Naive thymus-derived CD4-positive, alpha-beta T cell (primary cell): ENCODE measurements around the gene NATD1. TPM values are rescaled to one million over a fixed set of nuclear protein-coding genes. Genes with fewer than 3 reads are reported as not detected.

Source experiments
- ATAC-seq: fragments of 150-1000 bp; cut with Tn5 transposase; 2 replicates; pipeline ENCODE4 v1.10.0; 2021; ENCODE audit warnings: mild to moderate bottlenecking, moderate library complexity
- CTCF ChIA-PET: fragments of 350-600 bp; sonication (Branson Sonifier 250); formaldehyde crosslinking; loops from one replicate; lab custom pipeline; 2021; ENCODE audit warnings: antibody characterized with exemption; lab: Charles Lee
- POLR2A ChIA-PET: fragments of 350-600 bp; sonication (Branson Sonifier 250); formaldehyde crosslinking; loops from one replicate; lab custom pipeline; 2021; ENCODE audit warnings: antibody characterized with exemption, inconsistent platforms; lab: Charles Lee
- DNase-seq, 9 donors: peaks; one replicate each; pipeline versions ENCODE4 v3.0.0 to v3.0.0-alpha.2; 2020 to 2022; ENCODE audit warnings: mixed read lengths in 1 of 9
- H3K27ac ChIP-seq: one replicate; pipeline ENCODE4 v1.7.0; 2013; ENCODE audit warnings: mild to moderate bottlenecking, low read depth, low read length, moderate library complexity
- H3K27me3 ChIP-seq, 2 donors: one replicate each; pipeline ENCODE4 v1.7.0; 2013; ENCODE audit warnings: low read length in 2 of 2, mild to moderate bottlenecking in 2 of 2, moderate library complexity in 2 of 2; ENCODE audit not compliant: control insufficient read depth in 2 of 2, insufficient read depth in 2 of 2
- H3K36me3 ChIP-seq, 3 experiments: 1 replicate in 2 of 3; 2 replicates in 1 of 3; pipeline ENCODE4 v1.7.0; 2013; ENCODE audit warnings: low read length in 3 of 3, mild to moderate bottlenecking in 3 of 3, moderate library complexity in 1 of 3; ENCODE audit not compliant: insufficient read depth in 3 of 3, control insufficient read depth in 2 of 3
- H3K4me1 ChIP-seq, 2 donors: one replicate each; pipeline ENCODE4 v1.7.0; 2013; ENCODE audit warnings: low read length in 2 of 2, mild to moderate bottlenecking in 2 of 2, moderate library complexity in 1 of 2; ENCODE audit not compliant: control insufficient read depth in 2 of 2, insufficient read depth in 2 of 2
- H3K4me3 ChIP-seq: 2 replicates; pipeline ENCODE4 v1.7.0; 2013; ENCODE audit warnings: mild to moderate bottlenecking, low read length
- H3K9me3 ChIP-seq, 3 experiments: 1 replicate in 2 of 3; 2 replicates in 1 of 3; pipeline ENCODE4 v1.7.0; 2013; ENCODE audit warnings: low read length in 3 of 3; ENCODE audit not compliant: control insufficient read depth in 2 of 3
- H3K27ac Mint-ChIP-seq, 9 donors: one replicate each; pipeline ENCODE4 v1.8.0; 2020 to 2022; ENCODE audit warnings: mixed read lengths in 9 of 9, mild to moderate bottlenecking in 8 of 9, moderate library complexity in 5 of 9, inconsistent platforms in 2 of 9
- H3K27me3 Mint-ChIP-seq, 5 donors: one replicate each; pipeline ENCODE4 v1.8.0; 2021 to 2022; ENCODE audit warnings: mixed read lengths in 5 of 5, mild to moderate bottlenecking in 1 of 5
- H3K36me3 Mint-ChIP-seq, 5 donors: one replicate each; pipeline ENCODE4 v1.8.0; 2020 to 2022; ENCODE audit warnings: mixed read lengths in 5 of 5, mild to moderate bottlenecking in 3 of 5, inconsistent platforms in 1 of 5
- H3K4me1 Mint-ChIP-seq, 7 donors: one replicate each; pipeline ENCODE4 v1.8.0; 2020 to 2022; ENCODE audit warnings: mixed read lengths in 7 of 7, mild to moderate bottlenecking in 3 of 7, inconsistent platforms in 1 of 7
- H3K4me3 Mint-ChIP-seq, 10 donors: one replicate each; pipeline ENCODE4 v1.8.0; 2020 to 2022; ENCODE audit warnings: mild to moderate bottlenecking in 10 of 10, mixed read lengths in 10 of 10, moderate library complexity in 6 of 10, inconsistent platforms in 2 of 10
- H3K9me3 Mint-ChIP-seq, 11 donors: one replicate each; pipeline ENCODE4 v1.8.0; 2020 to 2022; ENCODE audit warnings: mixed read lengths in 11 of 11, mild to moderate bottlenecking in 4 of 11, inconsistent platforms in 1 of 11, moderate library complexity in 1 of 11
- intact Hi-C, 2 donors: fragments of 100-400 bp; cut with micrococcal nuclease; formaldehyde crosslinking; loops; one replicate each; pipeline ENCODE4 v1.15.1; 2023
- polyA plus RNA-seq, 2 donors: library from polyadenylated mRNA; unstranded; fragments of 300-500 nt; fragmentation: Illumina TruSeq; gene quantifications; one replicate each; pipeline ENCODE4 v1.2.3, GENCODE V29; 2021
- total RNA-seq, 6 experiments: library from RNA in 5 of 6; stranded (reverse) in 5 of 6; gene quantifications; 1 replicate in 5 of 6; 2 replicates in 1 of 6; pipeline ENCODE4 v1.2.3 and lab custom pipeline; 2021 to 2026

The NATD1 gene
- total and polyA plus RNA-seq, 7 experiments from 2014 or later = 1.7 to 11.1 (median 7.1) TPM

- H3K36me3 ChIP-seq = no peaks in the 10 kb centered on the region
- H3K36me3 Mint-ChIP-seq = no peaks in the 10 kb centered on the region
- DNase-seq = no peak
- ChIA-PET POLR2A (no interaction called here), CTCF (no interaction called here)
- no peak for ATAC-seq
- H3K27me3 ChIP-seq = no peaks in the 10 kb centered on the region
- H3K27ac ChIP-seq = no peak overlapping the region
- H3K9me3 Mint-ChIP-seq = no peaks in the 10 kb centered on the region
- H3K27ac Mint-ChIP-seq = no peak overlapping the region
- no peak overlapping the region for H3K4me3 Mint-ChIP-seq
- no peaks in the 10 kb centered on the region for H3K9me3 ChIP-seq
- H3K4me1 Mint-ChIP-seq = peaks cover 22 to 45% (median 36%) of the 10 kb centered on the region in 7 donors
- intact Hi-C loops = no loop called here
- H3K4me1 ChIP-seq = peaks cover 20 to 33% of the 10 kb centered on the region in 2 donors
- no peaks in the 10 kb centered on the region for H3K27me3 Mint-ChIP-seq
- H3K4me3 ChIP-seq = no peak overlapping the region
These were observed 18.4 kb upstream of the NATD1 start for GRCh38 chr17:21271454-21272183.

- H3K9me3 ChIP-seq = no peaks in the 10 kb centered on the region
- Mint-ChIP-seq H3K9me3 (no peaks in the 10 kb centered on the region), H3K36me3 (no peaks in the 10 kb centered on the region), H3K4me1 (peaks cover 8 to 28% (median 24%) of the 10 kb centered on the region in 7 donors), H3K27me3 (no peaks in the 10 kb centered on the region), H3K4me3 (peak overlapping the region in 1 of 10 donors; percentile 12), H3K27ac (peak overlapping the region in 5 of 9 donors; percentile 12 to 92 (median 41))
- ATAC-seq = no peak
- H3K27me3 ChIP-seq = no peaks in the 10 kb centered on the region
- ChIA-PET CTCF (interaction anchor here (0.7 kb wide), 1 partner anchor 10 kb away, joined by 4 read pairs; no protein-coding TSS in a partner anchor), POLR2A (interaction anchor here (1.5 kb wide), 1 partner anchor 16 kb away, joined by 4 read pairs; the partner anchor contains the start of gene NATD1)
- H3K27ac ChIP-seq = no peak overlapping the region
- DNase-seq = no peak
- H3K4me1 ChIP-seq = peaks cover 10 to 27% of the 10 kb centered on the region in 2 donors
- intact Hi-C loops = no loop called here
- no peak overlapping the region for H3K4me3 ChIP-seq
- H3K36me3 ChIP-seq = no peaks in the 10 kb centered on the region
These were observed 16.2 kb upstream of the NATD1 start for GRCh38 chr17:21269394-21269793.

DNA sequence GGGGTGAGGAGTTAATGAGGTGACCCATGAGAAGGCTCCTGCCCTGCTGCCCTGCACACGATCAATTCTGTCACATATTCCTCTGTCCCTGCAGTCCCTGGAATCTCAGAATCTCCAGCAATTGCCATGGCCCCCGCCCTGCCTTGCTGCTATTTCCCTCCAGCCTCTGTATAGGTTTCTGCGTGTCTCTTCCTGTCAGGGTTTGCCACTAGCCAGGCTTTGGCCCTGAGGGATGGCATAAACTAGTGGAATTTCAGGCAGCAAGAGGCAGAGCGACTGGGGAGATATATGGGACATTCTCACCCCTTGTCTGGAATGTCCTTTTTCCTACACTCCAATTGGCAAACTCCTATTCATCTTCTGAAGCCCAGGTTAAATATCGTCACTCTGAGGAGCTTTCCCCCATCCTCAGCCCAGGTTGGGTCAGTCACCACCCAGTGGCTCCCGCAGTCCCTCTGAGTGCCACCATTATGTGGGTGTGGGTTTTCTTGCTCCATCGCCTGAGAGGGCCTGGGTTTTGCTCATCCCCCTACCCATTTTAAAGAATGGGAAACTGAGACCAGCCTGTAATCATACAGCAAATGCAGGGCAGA, 15.5 kb upstream of the NATD1 start:
- Mint-ChIP-seq H3K9me3 (no peaks in the 10 kb centered on the region), H3K36me3 (no peaks in the 10 kb centered on the region), H3K27ac (peak overlapping the region in 5 of 9 donors; percentile 8 to 92 (median 52)), H3K27me3 (no peaks in the 10 kb centered on the region), H3K4me1 (peaks cover 8 to 28% (median 24%) of the 10 kb centered on the region in 7 donors), H3K4me3 (peak overlapping the region in 2 of 10 donors; percentile 37 to 48)
- no peak for DNase-seq
- H3K4me3 ChIP-seq = no peak overlapping the region
- H3K27me3 ChIP-seq = no peaks in the 10 kb centered on the region
- ATAC-seq = no peak
- H3K27ac ChIP-seq = no peak overlapping the region
- peaks cover 10 to 27% of the 10 kb centered on the region in 2 donors for H3K4me1 ChIP-seq
- H3K9me3 ChIP-seq = no peaks in the 10 kb centered on the region
- intact Hi-C loops = no loop called here
- no peaks in the 10 kb centered on the region for H3K36me3 ChIP-seq
- ChIA-PET CTCF (interaction anchor here (0.7 kb wide), 1 partner anchor 11 kb away, joined by 4 read pairs; no protein-coding TSS in a partner anchor), POLR2A (no interaction called here)

GRCh38 chr17:21263376-21263775, 10.2 kb upstream of the NATD1 start:
- H3K4me1 ChIP-seq = peaks cover 6 to 17% of the 10 kb centered on the region in 2 donors
- H3K27me3 ChIP-seq = no peaks in the 10 kb centered on the region
- POLR2A ChIA-PET = no interaction called here

DNA sequence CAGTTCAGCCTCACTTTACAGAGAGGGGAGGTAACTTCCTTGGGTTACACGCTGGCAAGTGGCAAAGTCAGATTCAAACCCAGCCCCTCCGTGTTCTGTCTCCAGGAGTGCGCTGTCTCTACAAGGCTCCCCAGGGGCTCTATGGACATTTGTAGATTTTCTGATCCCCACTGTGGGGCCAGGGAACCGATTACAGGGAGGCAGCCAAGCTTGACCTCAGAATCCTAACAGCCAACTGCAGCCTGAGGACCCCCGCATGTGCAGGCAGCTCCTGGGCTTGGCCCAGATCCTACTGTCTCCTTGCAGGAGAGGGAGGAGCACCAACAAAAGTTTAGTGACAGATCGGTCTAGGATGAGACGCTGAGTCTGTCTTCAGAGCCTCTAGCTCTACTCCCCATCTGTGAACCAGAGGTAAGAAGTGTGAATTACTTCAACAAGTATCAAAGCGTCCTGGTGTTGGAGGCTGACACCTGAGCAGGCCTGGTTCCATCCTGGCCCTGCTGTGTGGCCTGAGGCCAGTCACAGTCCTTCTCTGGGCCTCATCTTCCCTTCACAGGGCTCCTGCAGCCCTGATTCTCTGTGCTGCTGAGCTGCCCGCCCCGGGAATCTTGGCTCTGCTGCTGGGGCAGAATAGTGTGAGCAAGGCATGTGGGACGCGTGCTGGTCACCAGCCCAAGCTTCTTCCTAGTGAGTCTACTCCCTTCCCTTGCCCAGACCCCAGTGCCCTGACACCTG, 9.2 kb upstream of the NATD1 start:
- Histone ChIP-seq H3K27ac (no peak overlapping the region), H3K27me3 (no peaks in the 10 kb centered on the region), H3K4me1 (peaks cover 0 to 9% of the 10 kb centered on the region in 2 donors), H3K36me3 (no peaks in the 10 kb centered on the region), H3K4me3 (no peak overlapping the region), H3K9me3 (no peaks in the 10 kb centered on the region)
- Mint-ChIP-seq H3K27me3 (peaks cover 0 to 2% (median 0%) of the 10 kb centered on the region in 5 donors), H3K36me3 (no peaks in the 10 kb centered on the region), H3K27ac (peak overlapping the region in 1 of 9 donors; percentile 25), H3K4me1 (peaks cover 6 to 18% (median 16%) of the 10 kb centered on the region in 7 donors), H3K9me3 (peaks cover 0 to 1% (median 0%) of the 10 kb centered on the region in 11 donors), H3K4me3 (no peak overlapping the region)
- ChIA-PET POLR2A (interaction anchor here (0.5 to 0.7 kb wide), 2 partner anchors 13 to 159 kb away, joined by 3 to 4 read pairs; no protein-coding TSS in a partner anchor), CTCF (no interaction called here)
- intact Hi-C loops = no loop called here
- ATAC-seq (no peak), DNase-seq (no peak)

More at GRCh38 chr17:21263376-21263775, 10.2 kb upstream of the NATD1 start:
- no peaks in the 10 kb centered on the region for H3K9me3 ChIP-seq
- Mint-ChIP-seq H3K36me3 (no peaks in the 10 kb centered on the region), H3K27ac (no peak overlapping the region), H3K4me1 (peaks cover 0 to 20% (median 17%) of the 10 kb centered on the region in 7 donors), H3K27me3 (no peaks in the 10 kb centered on the region), H3K9me3 (no peaks in the 10 kb centered on the region), H3K4me3 (no peak overlapping the region)
- CTCF ChIA-PET = no interaction called here
- ATAC-seq (no peak), DNase-seq (no peak)
- intact Hi-C loops = no loop called here
- no peak overlapping the region for H3K27ac ChIP-seq
- H3K36me3 ChIP-seq = no peaks in the 10 kb centered on the region
- no peak overlapping the region for H3K4me3 ChIP-seq

GRCh38 chr17:21258593-21258992, 5.4 kb upstream of the NATD1 start:
- H3K4me1 ChIP-seq = peaks cover 6 to 7% of the 10 kb centered on the region in 2 donors
- POLR2A ChIA-PET = no interaction called here

More at GRCh38 chr17:21258593-21258992, 5.4 kb upstream of the NATD1 start:
- DNase-seq (no peak), ATAC-seq (no peak)
- peaks cover 6 to 19% (median 14%) of the 10 kb centered on the region in 7 donors for H3K4me1 Mint-ChIP-seq
- H3K27ac Mint-ChIP-seq = peak overlapping the region in 4 of 9 donors; percentile 28 to 84 (median 60)
- no peak overlapping the region for H3K27ac ChIP-seq
- peaks cover 0 to 1% (median 0%) of the 10 kb centered on the region in 11 donors for H3K9me3 Mint-ChIP-seq
- CTCF ChIA-PET = interaction anchor here (0.8 kb wide), 1 partner anchor 11 kb away, joined by 3 read pairs; no protein-coding TSS in a partner anchor
- no peaks in the 10 kb centered on the region for H3K9me3 ChIP-seq
- H3K36me3 Mint-ChIP-seq = no peaks in the 10 kb centered on the region
- no peak overlapping the region for H3K4me3 Mint-ChIP-seq
- peaks cover 0 to 12% (median 0%) of the 10 kb centered on the region in 5 donors for H3K27me3 Mint-ChIP-seq
- H3K36me3 ChIP-seq = no peaks in the 10 kb centered on the region
- H3K4me3 ChIP-seq = no peak overlapping the region
- no peaks in the 10 kb centered on the region for H3K27me3 ChIP-seq
- intact Hi-C loops = no loop called here
